ENCODE results near the gene CIPC. TPM values are rescaled to one million over a fixed set of nuclear protein-coding genes. Genes with fewer than 3 reads are reported as not detected.
A peak's percentile ranks its signal among the peaks of the same experiment; 100 is the strongest.

CIPC gene
- total RNA-seq, 4 donors from 2014 or later = 37.1 to 63.0 (median 46.5) TPM

- DNase-seq (ENCODE audit: extremely low spot score) = no peak
- no peak overlapping the region for H3K4me3 ChIP-seq
- H3K4me1 ChIP-seq = peaks cover 12 to 22% (median 16%) of the 10 kb centered on the region in 4 donors
- whole genome bisulfite sequencing = 98% methylated on average over 2 of the region's 2 CpGs
- TF ChIP-seq POLR2A (IDR thresholded peaks at IDR 0.05; ENCODE audit: low read depth) (no peak), CTCF (IDR thresholded peaks at IDR 0.05) (no peak), POLR2AphosphoS5 (IDR thresholded peaks at IDR 0.05) (no peak), EP300 (IDR thresholded peaks at IDR 0.05) (no peak)
- H3K9me3 ChIP-seq = no peaks in the 10 kb centered on the region
- no peak overlapping the region for H3K27ac ChIP-seq (replicated peaks in 1 of 4)
- H3K27me3 ChIP-seq = no peaks in the 10 kb centered on the region
- intact Hi-C loops (cut with DNase I) = no loop called here
- H3K36me3 ChIP-seq = peaks cover 15 to 84% (median 46%) of the 10 kb centered on the region in 4 donors
Observed at GRCh38 chr14:77116172-77116817, 18.2 kb downstream of the CIPC start.

DNA sequence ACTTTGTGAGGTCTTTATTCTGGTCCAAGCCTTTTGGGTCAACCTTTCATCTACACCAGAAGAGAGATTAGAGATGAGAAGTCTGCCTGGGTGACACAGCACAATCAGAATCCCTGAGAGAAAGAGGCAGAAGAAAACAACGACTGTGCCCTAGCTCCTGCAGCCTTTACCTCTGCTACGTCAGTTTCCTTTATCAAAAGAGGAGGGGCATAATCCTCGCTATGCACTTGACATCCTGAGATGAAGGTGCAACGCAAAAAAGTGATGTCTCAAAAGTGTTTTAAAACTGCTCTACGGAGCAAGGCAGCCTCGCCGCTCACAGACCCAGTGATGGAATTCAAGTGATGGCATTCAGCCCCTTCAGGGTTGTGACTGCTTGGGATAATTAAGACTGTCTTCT is 21.8 kb downstream of the CIPC start:
- intact Hi-C loops (cut with DNase I) = no loop called here
- 91% methylated on average over 7 of the region's 7 CpGs for WGBS

DNA sequence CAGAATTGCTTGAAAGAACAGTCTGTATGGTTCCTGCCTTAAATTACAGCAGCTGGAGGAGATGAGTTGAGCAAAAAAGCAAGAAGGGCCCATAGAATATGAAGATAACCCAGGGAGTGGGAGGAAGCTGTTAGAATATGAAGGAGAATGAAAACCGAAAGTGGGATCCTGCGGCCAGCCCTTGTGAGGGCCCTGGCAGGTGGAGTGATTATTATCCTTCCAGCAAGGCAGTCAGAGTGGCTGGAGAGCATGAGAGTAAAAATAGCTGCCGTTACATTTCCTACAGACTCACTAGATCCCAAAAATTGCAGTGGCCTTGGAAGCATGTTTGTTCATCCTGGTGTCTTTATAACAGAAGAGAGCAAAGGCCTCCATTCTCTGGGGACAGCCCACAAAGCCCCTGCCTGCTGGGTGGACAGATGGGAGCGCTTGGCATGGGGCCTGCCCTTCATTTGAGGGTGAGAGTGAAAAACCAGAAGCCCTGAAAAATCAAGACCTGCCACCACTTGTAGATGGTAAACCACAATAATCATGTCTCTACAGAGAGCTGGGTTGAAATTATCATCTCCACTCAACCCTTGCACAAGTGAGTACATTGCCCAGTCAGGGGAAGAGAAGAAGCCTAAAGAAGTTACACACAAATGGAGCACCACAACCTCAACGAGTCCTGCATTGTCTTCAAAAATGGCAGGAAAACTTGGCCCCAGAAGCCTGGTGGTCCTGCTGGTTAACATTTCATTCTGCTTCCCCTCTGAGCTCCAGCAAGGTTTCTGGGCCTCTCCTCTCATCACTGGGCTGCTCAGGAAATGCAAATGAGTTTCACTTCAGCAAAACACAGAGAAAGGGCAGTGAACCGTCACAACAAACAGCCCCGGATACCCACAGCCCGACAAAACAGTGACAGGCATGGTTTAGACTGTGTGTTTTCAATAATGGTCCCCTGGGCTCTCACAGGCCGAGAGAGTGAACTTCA is 23.0 kb downstream of the CIPC start:
- intact Hi-C loops (cut with DNase I) = no loop called here
- peaks cover 0 to 8% (median 3%) of the 10 kb centered on the region in 4 donors for H3K27me3 ChIP-seq
- peaks cover 33 to 54% (median 36%) of the 10 kb centered on the region in 4 donors for H3K4me1 ChIP-seq
- H3K4me3 ChIP-seq = no peak overlapping the region
- peak overlapping the region; percentile 29 to 51 (median 39) for H3K27ac ChIP-seq (replicated peaks in 1 of 4)
- peaks cover 0 to 42% (median 13%) of the 10 kb centered on the region in 4 donors for H3K36me3 ChIP-seq
- 53% methylated on average over 9 of the region's 9 CpGs for whole genome bisulfite sequencing
- no peaks in the 10 kb centered on the region for H3K9me3 ChIP-seq
- TF ChIP-seq POLR2A (IDR thresholded peaks at IDR 0.05; ENCODE audit: low read depth) = no peak
- TF ChIP-seq CTCF (IDR thresholded peaks at IDR 0.05) = no peak
- no peak for TF ChIP-seq POLR2AphosphoS5 (IDR thresholded peaks at IDR 0.05)
- TF ChIP-seq EP300 (IDR thresholded peaks at IDR 0.05) = no peak
- no peak for DNase-seq (ENCODE audit: extremely low spot score)

More for the DNA sequence above, 21.8 kb downstream of the CIPC start:
- Histone ChIP-seq H3K27ac (replicated peaks in 1 of 4) (no peak overlapping the region), H3K4me3 (no peak overlapping the region), H3K27me3 (no peaks in the 10 kb centered on the region), H3K9me3 (no peaks in the 10 kb centered on the region), H3K4me1 (peaks cover 26 to 42% (median 30%) of the 10 kb centered on the region in 4 donors), H3K36me3 (peaks cover under 1 to 54% (median 21%) of the 10 kb centered on the region in 4 donors)
- TF ChIP-seq POLR2A (IDR thresholded peaks at IDR 0.05; ENCODE audit: low read depth) (no peak), EP300 (IDR thresholded peaks at IDR 0.05) (no peak), POLR2AphosphoS5 (IDR thresholded peaks at IDR 0.05) (no peak), CTCF (IDR thresholded peaks at IDR 0.05) (no peak)
- no peak for DNase-seq (ENCODE audit: extremely low spot score)

- Histone ChIP-seq H3K9me3 (no peaks in the 10 kb centered on the region), H3K36me3 (peaks cover 0 to 29% (median 9%) of the 10 kb centered on the region in 4 donors), H3K27me3 (peaks cover 0 to 15% (median 3%) of the 10 kb centered on the region in 4 donors), H3K4me3 (no peak overlapping the region), H3K27ac (replicated peaks in 1 of 4) (no peak overlapping the region), H3K4me1 (peaks cover 33 to 56% (median 36%) of the 10 kb centered on the region in 4 donors)
- TF ChIP-seq CTCF (IDR thresholded peaks at IDR 0.05) (no peak), POLR2A (IDR thresholded peaks at IDR 0.05; ENCODE audit: low read depth) (no peak), EP300 (IDR thresholded peaks at IDR 0.05) (no peak), POLR2AphosphoS5 (IDR thresholded peaks at IDR 0.05) (no peak)
- WGBS = 96% methylated on average over 6 of the region's 6 CpGs
- DNase-seq (ENCODE audit: extremely low spot score) = no peak
- intact Hi-C loops (cut with DNase I) = no loop called here
Observed at GRCh38 chr14:77122526-77123125, 24.6 kb downstream of the CIPC start.

Data from esophagus muscularis mucosa (tissue), 4 donors.